HG03175 (cell line): ENCODE results near the gene SMIM29.
"Not testable (repeated sequence)": the region's sequence is repeated elsewhere in the genome, so short reads cannot be mapped to it uniquely, and the experiment has no call there.

Experiments
- ATAC-seq: cut with Tn5 transposase; IDR thresholded peaks from one replicate; pipeline ENCODE4 v1.9.1; 2021; ENCODE audit warnings: mild to moderate bottlenecking, moderate library complexity; ENCODE audit not compliant: unreplicated experiment

The SMIM29 gene

GRCh38 chr6:34269658-34270341 lies 21.0 kb upstream of the SMIM29 start:
- ATAC-seq = not testable (repeated sequence)

DNA sequence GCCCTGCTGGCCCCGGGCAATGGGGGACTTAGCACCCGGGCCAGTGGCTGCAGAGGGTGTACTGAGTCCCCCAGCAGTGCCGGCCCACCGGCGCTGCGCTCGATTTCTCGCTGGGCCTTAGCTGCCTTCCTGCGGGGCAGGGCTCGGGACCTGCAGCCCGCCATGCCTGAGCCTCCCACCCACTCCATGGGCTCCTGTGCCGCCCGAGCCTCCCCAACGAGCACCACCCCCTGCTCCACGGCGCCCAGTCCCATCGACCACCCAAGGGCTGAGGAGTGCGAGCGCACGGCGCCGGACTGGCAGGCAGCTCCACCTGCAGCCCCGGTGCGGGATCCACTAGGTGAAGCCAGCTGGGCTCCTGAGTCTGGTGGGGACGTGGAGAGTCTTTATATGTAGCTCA lies 20.3 kb upstream of the SMIM29 start:
- ATAC-seq = not testable (repeated sequence)

DNA sequence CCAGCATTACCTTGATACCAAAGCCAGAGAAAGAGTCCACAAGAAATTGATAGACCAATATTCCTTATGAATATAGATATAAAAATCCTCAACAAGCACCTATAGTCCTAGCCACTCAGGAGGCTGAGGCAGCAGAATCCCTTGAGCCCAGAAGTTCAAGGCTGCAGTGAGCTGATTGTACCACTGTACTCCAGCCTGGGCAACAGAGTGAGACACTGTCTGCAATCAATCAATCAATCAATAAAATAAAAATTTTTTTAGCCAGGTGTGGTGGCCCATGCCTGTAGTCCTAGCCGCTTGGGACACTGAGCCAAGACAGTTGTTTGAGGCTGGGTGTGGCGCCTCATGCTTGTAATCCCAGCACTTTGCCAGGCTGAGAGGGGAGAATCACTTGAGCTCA lies 18.9 kb upstream of the SMIM29 start:
- no peak for ATAC-seq

DNA sequence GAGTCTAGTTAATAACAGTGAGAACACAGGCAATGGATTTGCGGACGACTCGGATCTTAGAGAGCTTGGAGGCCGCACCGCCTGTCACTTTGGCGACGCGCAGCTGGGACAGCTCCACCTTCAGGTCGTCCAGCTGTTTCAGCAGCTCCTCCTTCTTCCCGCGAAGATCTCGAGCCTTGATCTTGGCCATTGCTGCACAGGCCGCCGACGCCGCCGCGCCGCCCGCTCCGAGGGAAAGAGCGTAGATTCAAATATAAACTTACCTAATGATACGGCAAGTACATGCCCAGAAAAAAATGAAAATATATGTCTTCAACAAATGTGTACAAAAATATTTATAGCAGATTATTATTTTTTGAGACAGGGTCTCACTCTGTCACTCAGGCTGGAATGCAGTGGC lies 14.7 kb upstream of the SMIM29 start:
- not testable (repeated sequence) for ATAC-seq

- no peak for ATAC-seq
Observed at GRCh38 chr6:34260576-34261267, 11.9 kb upstream of the SMIM29 start.

DNA sequence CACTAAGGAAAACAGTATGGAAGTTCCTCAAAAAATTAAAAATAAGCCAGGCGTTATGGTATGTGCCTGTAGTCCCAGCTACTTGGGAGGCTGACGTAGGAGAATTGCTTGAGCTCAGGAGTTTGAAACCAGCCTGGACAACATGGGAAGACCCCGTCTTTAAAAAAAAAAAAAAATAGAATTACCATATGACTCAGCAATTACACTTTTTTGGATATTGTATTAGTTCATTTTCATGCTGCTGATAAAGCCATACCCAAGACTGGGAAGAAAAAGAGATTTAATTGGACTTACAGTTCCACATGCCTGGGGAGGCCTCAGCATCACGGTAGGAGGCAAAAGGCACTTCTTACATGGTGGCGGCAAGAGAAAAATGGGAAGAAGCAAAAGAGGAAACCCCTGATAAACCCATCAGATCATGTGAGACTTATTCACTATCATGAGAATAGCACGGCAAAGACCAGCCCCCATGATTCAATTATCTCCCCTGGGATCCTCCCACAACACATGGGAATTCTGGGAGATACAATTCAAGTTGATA lies 10.8 kb upstream of the SMIM29 start:
- ATAC-seq = no peak

GRCh38 chr6:34252395-34252794 lies 3.6 kb upstream of the SMIM29 start:
- ATAC-seq = not testable (repeated sequence)

DNA sequence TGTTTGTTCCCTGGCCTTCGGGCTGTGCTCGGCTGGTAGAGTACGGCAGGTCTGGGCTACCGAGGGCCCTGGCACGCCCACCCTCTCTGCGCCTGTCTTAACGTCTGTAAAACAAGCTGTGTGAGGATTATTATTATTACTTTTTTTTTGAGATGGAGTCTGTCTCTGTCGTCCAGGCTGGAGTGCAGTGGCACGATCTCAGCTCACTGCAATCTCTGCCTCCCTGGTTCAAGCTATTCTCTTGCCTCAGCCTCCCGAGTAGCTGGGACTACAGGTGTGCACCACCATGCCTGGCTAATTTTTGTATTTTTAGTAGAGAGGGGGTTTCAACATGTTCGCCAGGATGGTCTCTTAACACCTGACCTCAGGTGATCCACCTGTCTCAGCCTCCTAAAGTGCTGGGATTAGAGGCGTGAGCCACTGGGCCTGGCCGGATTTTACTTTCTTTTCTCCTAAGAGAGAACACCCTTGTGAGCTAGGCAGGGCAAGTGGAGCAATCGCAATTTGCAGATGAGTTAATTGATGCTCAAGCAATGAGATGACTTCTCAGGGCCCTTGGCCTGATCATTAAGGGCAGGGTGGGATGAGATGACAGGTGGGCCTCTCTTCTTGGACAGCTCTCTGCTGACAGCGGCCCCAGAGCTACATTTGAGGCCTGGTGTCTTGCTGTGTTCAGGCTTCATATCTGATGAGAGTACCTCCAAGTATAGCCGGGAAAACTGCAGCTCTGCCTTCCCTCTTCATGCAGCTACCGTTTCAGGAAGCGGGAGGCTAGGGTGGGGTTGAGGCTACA lies 859 bp upstream of the SMIM29 start:
- peak; percentile 30 for ATAC-seq

- peak; percentile 27 for ATAC-seq
Observed at GRCh38 chr6:34248198-34248726, 544 bp downstream of the SMIM29 start.

DNA sequence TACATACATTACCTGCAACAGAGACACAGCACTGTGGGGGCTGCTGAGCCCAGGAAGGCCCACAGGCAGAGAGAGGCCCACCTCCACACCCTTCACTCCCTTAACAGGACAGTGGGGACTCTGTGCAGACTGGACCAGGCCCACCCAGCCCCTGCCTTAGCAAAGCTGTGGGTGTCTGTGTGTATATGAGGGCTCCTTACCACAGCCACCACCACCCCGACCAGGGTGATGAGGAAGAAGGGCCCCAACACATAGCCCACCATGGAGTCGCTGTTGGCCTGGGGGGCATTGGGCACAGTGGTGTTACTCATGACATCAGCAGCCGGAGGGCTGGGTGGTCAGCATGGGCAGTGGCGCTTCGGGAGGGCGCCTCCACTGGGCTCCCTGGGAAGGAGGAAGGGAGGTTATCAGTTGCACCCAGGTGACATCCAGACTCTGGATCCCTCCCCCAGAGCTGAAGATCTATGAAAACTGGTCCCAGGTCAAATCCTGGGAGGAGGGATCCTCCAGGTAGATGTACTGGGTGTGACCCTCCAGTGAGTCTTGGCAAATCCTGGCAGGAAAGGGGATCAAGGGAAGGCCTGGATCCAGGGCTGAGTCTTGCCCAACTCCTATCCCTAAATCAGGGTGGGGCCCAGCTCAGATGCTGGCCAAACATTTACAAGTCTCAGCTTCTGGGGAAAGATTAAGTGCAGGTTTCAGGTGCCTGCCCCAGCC lies 1.2 kb downstream of the SMIM29 start:
- no peak for ATAC-seq

DNA sequence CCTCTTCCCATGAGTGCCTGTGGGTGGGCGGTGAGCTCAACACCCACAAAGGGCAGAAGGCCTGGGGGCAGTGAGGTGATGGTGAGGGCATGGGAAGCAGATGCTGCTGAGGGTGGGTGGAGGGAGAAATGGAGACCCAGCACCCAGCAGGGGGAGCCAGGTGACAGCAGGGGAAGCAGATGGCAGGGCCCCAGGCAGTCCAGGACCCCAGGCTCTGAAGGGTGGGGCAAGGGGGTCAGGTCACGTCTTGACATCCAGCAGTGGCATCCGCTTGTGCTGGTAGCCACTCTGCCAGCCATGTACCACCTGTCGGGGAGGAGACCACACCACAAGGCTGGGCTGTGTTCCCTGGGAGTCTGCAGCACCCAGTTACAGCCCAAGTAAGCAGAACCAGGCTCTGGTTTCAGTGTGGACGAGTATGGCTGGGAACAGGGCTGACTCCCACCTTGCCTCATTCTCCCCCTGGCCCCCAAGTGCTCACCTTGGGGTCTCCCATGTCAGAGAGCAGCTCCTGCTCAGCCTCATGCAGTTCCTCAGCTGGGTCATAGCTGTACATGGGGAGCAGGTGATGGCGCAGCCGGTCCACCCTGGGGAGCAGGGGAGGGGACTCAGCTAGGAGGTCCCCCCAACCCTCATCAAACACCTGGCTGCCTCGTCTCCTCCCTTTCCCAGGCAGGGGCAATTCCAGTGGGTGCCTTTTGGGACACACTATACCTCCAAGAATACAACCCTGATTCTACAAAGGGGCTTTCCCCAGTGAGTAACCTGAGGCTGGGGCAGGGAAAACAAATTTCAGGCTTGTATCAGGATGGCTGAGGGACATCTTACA lies 2.0 kb downstream of the SMIM29 start:
- ATAC-seq = no peak

GRCh38 chr6:34246249-34246562 lies 2.6 kb downstream of the SMIM29 start:
- ATAC-seq = no peak

DNA sequence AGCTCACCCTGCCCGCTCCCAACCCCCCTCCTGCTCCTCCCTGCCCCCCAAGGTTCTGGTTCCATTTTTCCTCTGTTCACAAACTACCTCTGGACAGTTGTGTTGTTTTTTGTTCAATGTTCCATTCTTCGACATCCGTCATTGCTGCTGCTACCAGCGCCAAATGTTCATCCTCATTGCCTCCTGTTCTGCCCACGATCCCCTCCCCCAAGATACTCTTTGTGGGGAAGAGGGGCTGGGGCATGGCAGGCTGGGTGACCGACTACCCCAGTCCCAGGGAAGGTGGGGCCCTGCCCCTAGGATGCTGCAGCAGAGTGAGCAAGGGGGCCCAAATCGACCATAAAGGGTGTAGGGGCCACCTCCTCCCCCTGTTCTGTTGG lies 3.1 kb downstream of the SMIM29 start:
- not testable (repeated sequence) for ATAC-seq

DNA sequence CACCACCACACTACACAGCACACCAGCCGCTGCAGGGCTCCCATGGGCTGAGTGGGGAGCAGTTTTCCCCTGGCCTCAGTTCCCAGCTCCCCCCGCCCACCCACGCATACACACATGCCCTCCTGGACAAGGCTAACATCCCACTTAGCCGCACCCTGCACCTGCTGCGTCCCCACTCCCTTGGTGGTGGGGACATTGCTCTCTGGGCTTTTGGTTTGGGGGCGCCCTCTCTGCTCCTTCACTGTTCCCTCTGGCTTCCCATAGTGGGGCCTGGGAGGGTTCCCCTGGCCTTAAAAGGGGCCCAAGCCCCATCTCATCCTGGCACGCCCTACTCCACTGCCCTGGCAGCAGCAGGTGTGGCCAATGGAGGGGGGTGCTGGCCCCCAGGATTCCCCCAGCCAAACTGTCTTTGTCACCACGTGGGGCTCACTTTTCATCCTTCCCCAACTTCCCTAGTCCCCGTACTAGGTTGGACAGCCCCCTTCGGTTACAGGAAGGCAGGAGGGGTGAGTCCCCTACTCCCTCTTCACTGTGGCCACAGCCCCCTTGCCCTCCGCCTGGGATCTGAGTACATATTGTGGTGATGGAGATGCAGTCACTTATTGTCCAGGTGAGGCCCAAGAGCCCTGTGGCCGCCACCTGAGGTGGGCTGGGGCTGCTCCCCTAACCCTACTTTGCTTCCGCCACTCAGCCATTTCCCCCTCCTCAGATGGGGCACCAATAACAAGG lies 3.6 kb downstream of the SMIM29 start:
- not testable (repeated sequence) for ATAC-seq

DNA sequence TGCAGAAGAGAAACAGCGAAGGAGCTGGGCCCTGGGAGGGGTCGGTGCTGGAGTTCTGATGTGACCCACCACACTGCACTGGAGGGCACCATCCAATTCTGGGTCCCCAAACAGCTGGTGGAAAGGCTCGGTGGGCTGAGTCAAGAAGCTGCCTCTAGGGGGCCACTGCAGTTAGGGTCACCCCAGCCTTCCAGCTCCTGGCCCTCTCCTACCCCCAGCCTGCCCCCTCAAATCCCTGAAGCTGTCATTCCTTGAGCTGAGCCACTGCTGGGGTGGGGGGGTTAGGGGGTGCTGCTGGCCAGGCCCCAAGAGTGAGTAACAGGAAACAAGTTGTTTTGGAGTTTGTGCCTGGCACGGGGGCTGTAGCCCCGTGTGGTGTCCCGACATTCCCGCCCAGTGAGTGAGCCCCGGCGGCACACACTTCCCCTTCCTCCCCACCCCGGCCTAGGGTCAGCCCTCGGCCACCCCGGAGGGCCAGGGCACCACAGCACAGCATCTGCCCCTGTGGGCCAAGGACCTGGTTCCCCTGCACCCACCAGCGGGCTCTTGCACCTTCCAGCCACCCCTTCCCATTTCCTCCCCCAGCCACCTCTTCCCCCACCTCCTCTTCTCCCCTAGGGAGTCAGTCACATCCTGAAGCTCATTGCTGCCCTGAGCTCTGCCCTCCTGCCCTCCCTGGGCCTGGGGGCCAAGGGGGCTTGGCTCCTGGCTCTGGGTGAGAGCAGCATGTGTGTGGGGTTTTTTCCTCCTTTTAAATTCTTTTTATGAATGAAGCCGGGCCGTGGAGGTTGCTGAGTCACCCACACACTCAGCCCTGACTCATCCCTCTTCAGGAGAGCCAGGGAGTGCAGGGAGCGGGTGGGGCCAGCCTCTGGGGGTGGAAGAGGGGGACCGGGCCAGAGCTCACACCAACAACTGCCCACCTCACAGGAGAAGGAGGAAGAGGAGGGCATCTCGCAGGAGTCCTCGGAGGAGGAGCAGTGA lies 4.6 kb downstream of the SMIM29 start:
- no peak for ATAC-seq

GRCh38 chr6:34243131-34243771 lies 5.6 kb downstream of the SMIM29 start:
- ATAC-seq = no peak

GRCh38 chr6:34242252-34243130 lies 6.3 kb downstream of the SMIM29 start:
- no peak for ATAC-seq
